ENCODE results near the gene ASIC1. TPM values are rescaled to one million over a fixed set of nuclear protein-coding genes. Genes with fewer than 3 reads are reported as not detected.

ASIC1 gene
- total RNA-seq, 4 donors from 2014 or later: 0.59 to 2.2 (median 1.5) TPM

DNA sequence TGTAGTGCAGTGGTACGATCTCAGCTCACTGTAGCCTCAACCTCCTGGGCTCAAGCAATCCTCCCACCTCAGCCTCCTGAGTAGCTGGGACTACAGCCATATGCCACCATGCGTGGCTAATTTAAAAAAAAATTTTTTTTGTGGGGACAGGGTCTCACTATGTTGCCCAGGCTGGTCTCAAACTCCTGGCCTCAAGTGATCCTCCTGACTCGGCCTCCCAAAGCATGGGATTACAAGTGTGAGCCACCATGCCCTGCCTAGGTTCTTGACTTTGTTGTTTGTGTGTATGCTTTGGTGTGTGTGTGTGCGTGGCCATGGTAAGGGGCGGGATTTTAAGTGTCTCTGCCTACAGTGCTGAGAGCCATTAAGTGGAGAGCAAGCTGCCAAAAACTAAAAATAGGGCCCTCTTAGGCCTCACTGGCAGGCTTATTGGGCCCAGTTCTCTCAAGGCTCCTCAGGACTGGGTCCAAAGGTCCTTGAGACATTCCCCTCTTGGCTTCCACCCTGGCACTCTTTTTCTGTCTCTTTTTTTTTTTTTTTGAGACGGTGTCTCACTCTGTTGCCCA lies 59.7 kb downstream of the ASIC1 start:
- H3K4me1 ChIP-seq: peaks cover 30% of the 10 kb centered on the region
- H3K4me3 ChIP-seq: no peak overlapping the region
- no peaks in the 10 kb centered on the region for H3K27me3 ChIP-seq
- WGBS: 84% methylated on average over 6 of the region's 6 CpGs
- peaks cover 44% of the 10 kb centered on the region for H3K36me3 ChIP-seq
- no peak overlapping the region for H3K27ac ChIP-seq
- no peaks in the 10 kb centered on the region for H3K9me3 ChIP-seq
- TF ChIP-seq, protein P1, sequence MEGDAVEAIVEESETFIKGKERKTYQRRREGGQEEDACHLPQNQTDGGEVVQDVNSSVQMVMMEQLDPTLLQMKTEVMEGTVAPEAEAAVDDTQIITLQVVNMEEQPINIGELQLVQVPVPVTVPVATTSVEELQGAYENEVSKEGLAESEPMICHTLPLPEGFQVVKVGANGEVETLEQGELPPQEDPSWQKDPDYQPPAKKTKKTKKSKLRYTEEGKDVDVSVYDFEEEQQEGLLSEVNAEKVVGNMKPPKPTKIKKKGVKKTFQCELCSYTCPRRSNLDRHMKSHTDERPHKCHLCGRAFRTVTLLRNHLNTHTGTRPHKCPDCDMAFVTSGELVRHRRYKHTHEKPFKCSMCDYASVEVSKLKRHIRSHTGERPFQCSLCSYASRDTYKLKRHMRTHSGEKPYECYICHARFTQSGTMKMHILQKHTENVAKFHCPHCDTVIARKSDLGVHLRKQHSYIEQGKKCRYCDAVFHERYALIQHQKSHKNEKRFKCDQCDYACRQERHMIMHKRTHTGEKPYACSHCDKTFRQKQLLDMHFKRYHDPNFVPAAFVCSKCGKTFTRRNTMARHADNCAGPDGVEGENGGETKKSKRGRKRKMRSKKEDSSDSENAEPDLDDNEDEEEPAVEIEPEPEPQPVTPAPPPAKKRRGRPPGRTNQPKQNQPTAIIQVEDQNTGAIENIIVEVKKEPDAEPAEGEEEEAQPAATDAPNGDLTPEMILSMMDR (IDR thresholded peaks at IDR 0.05): no peak
- no peak for DNase-seq (ENCODE audit: low spot score in 2 of 2)

- peaks cover 12% of the 10 kb centered on the region for H3K4me1 ChIP-seq
- no peak for DNase-seq (ENCODE audit: low spot score in 2 of 2)
- H3K9me3 ChIP-seq: no peaks in the 10 kb centered on the region
- H3K36me3 ChIP-seq: peaks cover 61% of the 10 kb centered on the region
- WGBS: 96% methylated on average over 2 of the region's 2 CpGs
- no peak overlapping the region for H3K4me3 ChIP-seq
- no peak overlapping the region for H3K27ac ChIP-seq
- no peaks in the 10 kb centered on the region for H3K27me3 ChIP-seq
- TF ChIP-seq, protein P1 (IDR thresholded peaks at IDR 0.05): no peak
- TF ChIP-seq EP300 (IDR thresholded peaks at IDR 0.05) (no peak), POLR2A (IDR thresholded peaks at IDR 0.05) (no peak), POLR2AphosphoS5 (IDR thresholded peaks at IDR 0.05) (no peak)
Observed at GRCh38 chr12:50119387-50119786, 62.0 kb downstream of the ASIC1 start.

DNA sequence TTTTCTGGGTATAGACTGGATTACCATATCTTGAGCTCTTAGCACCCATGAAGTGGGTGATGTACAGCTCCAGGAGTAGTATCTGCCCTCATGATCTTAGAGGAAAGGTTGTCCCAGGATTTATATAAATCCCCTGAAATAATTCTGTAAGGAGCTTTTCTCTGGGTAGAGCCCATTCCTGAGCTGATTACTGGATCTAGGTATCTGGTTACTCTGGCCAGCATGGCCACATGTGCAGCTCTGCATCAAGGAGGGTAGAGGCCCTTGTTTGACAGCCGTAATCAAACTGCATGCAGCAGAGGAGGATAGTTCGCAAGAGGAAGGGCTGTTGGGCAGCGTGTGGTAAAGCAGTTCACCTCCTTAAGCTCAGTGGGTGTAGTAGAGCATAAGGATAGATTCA lies 63.1 kb downstream of the ASIC1 start:
- H3K27ac ChIP-seq: no peak overlapping the region
- no peak for DNase-seq (ENCODE audit: low spot score in 2 of 2)
- TF ChIP-seq POLR2A (IDR thresholded peaks at IDR 0.05) (no peak), EP300 (IDR thresholded peaks at IDR 0.05) (no peak), POLR2AphosphoS5 (IDR thresholded peaks at IDR 0.05) (no peak)
- TF ChIP-seq, protein P1 (IDR thresholded peaks at IDR 0.05): no peak
- 90% methylated on average over 3 of the region's 3 CpGs for WGBS
- no peaks in the 10 kb centered on the region for H3K9me3 ChIP-seq
- H3K36me3 ChIP-seq: peaks cover 69% of the 10 kb centered on the region
- no peaks in the 10 kb centered on the region for H3K27me3 ChIP-seq
- peaks cover 10% of the 10 kb centered on the region for H3K4me1 ChIP-seq
- H3K4me3 ChIP-seq: no peak overlapping the region

GRCh38 chr12:50120953-50121352 lies 63.6 kb downstream of the ASIC1 start:
- no peak for DNase-seq (ENCODE audit: low spot score in 2 of 2)
- TF ChIP-seq EP300 (IDR thresholded peaks at IDR 0.05) (no peak), POLR2A (IDR thresholded peaks at IDR 0.05) (no peak), POLR2AphosphoS5 (IDR thresholded peaks at IDR 0.05) (no peak)
- TF ChIP-seq, protein P1 (IDR thresholded peaks at IDR 0.05): no peak
- Histone ChIP-seq H3K4me1 (peaks cover 7% of the 10 kb centered on the region), H3K27me3 (no peaks in the 10 kb centered on the region), H3K27ac (no peak overlapping the region), H3K4me3 (no peak overlapping the region), H3K36me3 (peaks cover 72% of the 10 kb centered on the region), H3K9me3 (no peaks in the 10 kb centered on the region)
- WGBS: 97% methylated on average over 3 of the region's 3 CpGs

- Histone ChIP-seq H3K4me1 (peaks cover 2% of the 10 kb centered on the region), H3K27ac (no peak overlapping the region), H3K9me3 (no peaks in the 10 kb centered on the region), H3K36me3 (peaks cover 68% of the 10 kb centered on the region), H3K4me3 (no peak overlapping the region), H3K27me3 (no peaks in the 10 kb centered on the region)
- WGBS: 76% methylated on average over 5 of the region's 5 CpGs
- no peak for TF ChIP-seq POLR2A (IDR thresholded peaks at IDR 0.05)
- TF ChIP-seq, protein P1 (IDR thresholded peaks at IDR 0.05): no peak
- TF ChIP-seq POLR2AphosphoS5 (IDR thresholded peaks at IDR 0.05): no peak
- TF ChIP-seq EP300 (IDR thresholded peaks at IDR 0.05): no peak
- no peak for DNase-seq (ENCODE audit: low spot score in 2 of 2)
Observed at GRCh38 chr12:50121641-50122040, 64.2 kb downstream of the ASIC1 start.
